ENCODE measurements around the gene NOSTRIN. TPM values are rescaled to one million over a fixed set of nuclear protein-coding genes. Genes with fewer than 3 reads are reported as not detected.

NOSTRIN gene
- total RNA-seq, 2 donors from 2014 or later, result 14.9 to 56.1 TPM

DNA sequence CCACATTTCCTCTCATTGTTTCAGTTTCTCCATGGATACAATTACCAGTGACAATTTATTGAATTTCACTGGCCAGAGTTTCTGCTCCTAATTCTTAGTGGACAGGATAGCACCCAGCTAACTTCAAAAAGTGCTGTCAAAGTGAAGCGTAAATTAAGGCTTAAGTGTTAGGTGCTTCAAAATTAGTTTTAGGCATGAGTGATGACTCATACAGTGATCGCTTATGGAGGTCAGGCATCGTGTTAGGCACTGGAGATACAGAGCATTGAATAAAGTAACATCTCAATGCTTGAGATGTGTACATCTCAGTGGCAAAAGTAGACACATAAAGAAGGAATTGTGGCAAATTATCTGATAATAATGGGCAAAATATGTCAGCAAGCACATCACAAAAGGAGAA, 40.8 kb downstream of the NOSTRIN start:
- intact Hi-C loops (cut with DNase I), result no loop called here
- Histone ChIP-seq H3K4me1 (replicated peaks) (no peaks in the 10 kb centered on the region), H3K9me3 (no peaks in the 10 kb centered on the region), H3K27me3 (replicated peaks; ENCODE audit: insufficient read depth) (no peaks in the 10 kb centered on the region), H3K27ac (no peak overlapping the region), H3K4me3 (no peak overlapping the region), H3K36me3 (no peaks in the 10 kb centered on the region)
- DNase-seq (ENCODE audit: low spot score), result no peak
- 89% methylated on average over 3 of the region's 3 CpGs for WGBS
- TF ChIP-seq CTCF (IDR thresholded peaks at IDR 0.05) (no peak), POLR2AphosphoS5 (IDR thresholded peaks at IDR 0.05) (no peak), POLR2A (IDR thresholded peaks at IDR 0.05) (no peak)

- DNase-seq (ENCODE audit: low spot score), result no peak
- no peaks in the 10 kb centered on the region for H3K9me3 ChIP-seq
- no peaks in the 10 kb centered on the region for H3K36me3 ChIP-seq
- H3K27ac ChIP-seq, result no peak overlapping the region
- no peak overlapping the region for H3K4me3 ChIP-seq
- 87% methylated on average over 3 of the region's 3 CpGs for WGBS
- intact Hi-C loops (cut with DNase I), result no loop called here
- no peaks in the 10 kb centered on the region for H3K4me1 ChIP-seq (replicated peaks)
- no peaks in the 10 kb centered on the region for H3K27me3 ChIP-seq (replicated peaks; ENCODE audit: insufficient read depth)
- TF ChIP-seq POLR2AphosphoS5 (IDR thresholded peaks at IDR 0.05) (no peak), POLR2A (IDR thresholded peaks at IDR 0.05) (no peak), CTCF (IDR thresholded peaks at IDR 0.05) (no peak)
Measured at GRCh38 chr2:168848225-168848624, 45.8 kb downstream of the NOSTRIN start.

- WGBS, result 80% methylated on average over 2 of the region's 2 CpGs
- intact Hi-C loops (cut with DNase I), result no loop called here
Measured at GRCh38 chr2:168849610-168850009, 47.2 kb downstream of the NOSTRIN start.

DNA sequence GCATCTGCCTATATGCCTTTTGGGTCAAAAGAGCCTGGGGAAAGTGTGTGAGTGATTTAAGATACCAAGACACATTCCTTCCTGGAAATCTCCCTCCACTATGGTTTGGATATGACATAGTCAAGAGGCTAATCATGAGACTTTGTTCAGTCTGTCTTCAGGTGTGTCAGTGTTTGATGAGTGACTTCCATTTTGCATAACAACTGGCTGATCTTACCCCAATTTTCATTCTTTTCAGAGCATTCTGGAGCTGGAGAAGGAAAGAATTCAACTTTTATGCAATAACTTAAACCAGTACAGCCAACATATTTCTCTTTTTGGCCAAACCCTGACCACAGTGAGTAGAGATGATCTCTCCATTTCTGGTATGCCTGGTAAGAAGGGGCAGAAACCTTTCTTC, 48.4 kb downstream of the NOSTRIN start:
- intact Hi-C loops (cut with DNase I), result no loop called here
- DNase-seq (ENCODE audit: low spot score), result no peak
- TF ChIP-seq POLR2AphosphoS5 (IDR thresholded peaks at IDR 0.05), result no peak
- Histone ChIP-seq H3K9me3 (no peaks in the 10 kb centered on the region), H3K4me1 (replicated peaks) (no peaks in the 10 kb centered on the region), H3K4me3 (no peak overlapping the region), H3K27me3 (replicated peaks; ENCODE audit: insufficient read depth) (no peaks in the 10 kb centered on the region), H3K36me3 (no peaks in the 10 kb centered on the region), H3K27ac (no peak overlapping the region)

More at GRCh38 chr2:168849610-168850009, 47.2 kb downstream of the NOSTRIN start:
- Histone ChIP-seq H3K27me3 (replicated peaks; ENCODE audit: insufficient read depth) (no peaks in the 10 kb centered on the region), H3K4me1 (replicated peaks) (no peaks in the 10 kb centered on the region), H3K9me3 (no peaks in the 10 kb centered on the region), H3K4me3 (no peak overlapping the region), H3K36me3 (no peaks in the 10 kb centered on the region), H3K27ac (no peak overlapping the region)
- no peak for DNase-seq (ENCODE audit: low spot score)
- TF ChIP-seq CTCF (IDR thresholded peaks at IDR 0.05), result peak in 1 of 4 experiments; percentile 3
- no peak for TF ChIP-seq POLR2A (IDR thresholded peaks at IDR 0.05)

DNA sequence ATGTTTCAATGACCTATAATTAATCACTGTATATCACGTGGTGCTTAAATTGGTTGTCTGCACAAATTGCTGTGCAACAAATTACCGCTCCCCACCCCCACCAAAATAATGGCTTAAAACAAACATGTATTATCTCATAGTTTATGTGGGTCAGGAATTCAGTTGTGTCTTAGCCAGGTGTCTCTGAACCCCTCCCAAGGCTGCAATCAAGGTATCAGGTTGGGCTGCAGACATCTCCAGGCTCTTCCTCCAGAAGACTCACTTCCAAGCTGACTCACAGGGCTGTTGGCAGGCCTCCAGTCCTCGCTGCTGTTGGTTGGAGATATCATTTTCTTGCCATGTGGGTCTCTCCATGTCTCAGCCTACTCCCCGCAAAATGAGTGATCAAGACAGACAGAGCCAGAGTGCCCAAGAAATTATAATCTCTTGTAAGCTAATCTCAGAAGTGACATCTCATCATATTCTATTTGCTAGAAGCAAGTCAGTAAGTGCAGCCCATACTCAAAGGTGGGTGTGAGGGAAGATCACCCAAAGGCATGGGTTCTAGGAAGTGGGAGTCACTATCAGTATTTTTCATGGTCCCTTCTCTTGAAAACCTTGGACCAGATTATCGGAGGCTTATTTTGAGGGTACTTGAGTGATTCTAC, 49.4 kb downstream of the NOSTRIN start:
- no peaks in the 10 kb centered on the region for H3K9me3 ChIP-seq
- no peaks in the 10 kb centered on the region for H3K36me3 ChIP-seq
- WGBS, result 89% methylated on average over 5 of the region's 5 CpGs
- DNase-seq (ENCODE audit: low spot score), result no peak
- H3K4me3 ChIP-seq, result no peak overlapping the region
- no peaks in the 10 kb centered on the region for H3K27me3 ChIP-seq (replicated peaks; ENCODE audit: insufficient read depth)
- H3K27ac ChIP-seq, result no peak overlapping the region
- no peak for TF ChIP-seq POLR2A (IDR thresholded peaks at IDR 0.05)
- intact Hi-C loops (cut with DNase I), result no loop called here
- H3K4me1 ChIP-seq (replicated peaks), result no peaks in the 10 kb centered on the region

- no peak for DNase-seq (ENCODE audit: low spot score)
- intact Hi-C loops (cut with DNase I), result no loop called here
- H3K4me1 ChIP-seq (replicated peaks), result no peaks in the 10 kb centered on the region
- H3K9me3 ChIP-seq, result no peaks in the 10 kb centered on the region
- H3K27me3 ChIP-seq (replicated peaks; ENCODE audit: insufficient read depth), result no peaks in the 10 kb centered on the region
- no peaks in the 10 kb centered on the region for H3K36me3 ChIP-seq
- WGBS, result 56% methylated on average over 3 of the region's 3 CpGs
- H3K4me3 ChIP-seq, result no peak overlapping the region
- TF ChIP-seq CTCF (IDR thresholded peaks at IDR 0.05), result no peak
- no peak for TF ChIP-seq POLR2AphosphoS5 (IDR thresholded peaks at IDR 0.05)
- TF ChIP-seq POLR2A (IDR thresholded peaks at IDR 0.05), result no peak
- no peak overlapping the region for H3K27ac ChIP-seq
Measured at GRCh38 chr2:168852481-168852880, 50.0 kb downstream of the NOSTRIN start.

Data from prostate gland (tissue), 2 donors.